HG03432 (cell line): ENCODE measurements around the gene ZNF543.
"Not testable (repeated sequence)": the region's sequence is repeated elsewhere in the genome, so short reads cannot be mapped to it uniquely, and the experiment has no call there.

Source experiments
- ATAC-seq: cut with Tn5 transposase; IDR thresholded peaks from one replicate; pipeline ENCODE4 v1.9.1; 2021; ENCODE audit warnings: mild to moderate bottlenecking, moderate library complexity; ENCODE audit not compliant: unreplicated experiment

The ZNF543 gene

DNA sequence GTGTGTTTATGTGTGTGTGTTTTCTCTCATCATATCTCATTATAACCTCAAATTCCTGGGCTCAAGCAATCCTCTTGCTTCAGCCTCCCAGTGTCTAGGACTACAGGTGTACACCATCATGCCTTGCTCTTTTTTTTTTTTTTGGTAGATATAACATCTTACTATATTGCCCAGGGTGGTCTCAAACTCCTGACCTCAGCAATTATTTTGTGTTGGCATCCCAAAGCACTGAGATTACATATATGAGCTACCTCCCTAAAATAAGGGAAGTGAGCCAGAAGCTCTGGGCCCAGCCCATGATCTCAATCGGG is 448 bp upstream of the ZNF543 start:
- no peak for ATAC-seq

DNA sequence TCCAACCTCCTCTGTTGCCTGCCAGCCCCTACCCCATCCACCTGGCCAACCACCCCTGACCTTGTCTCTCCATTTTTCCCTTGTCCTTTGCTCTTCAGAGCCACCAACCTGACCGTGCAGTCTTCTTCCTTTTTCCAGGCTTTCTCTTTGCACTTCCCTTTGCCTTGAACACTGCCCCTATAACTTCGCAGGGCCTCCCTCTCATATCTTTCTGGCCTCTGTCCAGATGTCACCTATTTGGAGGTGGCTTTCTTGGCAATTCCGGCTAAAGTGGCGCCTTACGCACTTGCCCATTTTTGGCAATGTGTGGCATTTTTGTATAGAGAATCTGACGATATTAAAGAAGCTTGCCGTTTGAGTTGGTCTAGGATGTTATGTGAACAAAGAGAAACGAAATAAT is 844 bp downstream of the ZNF543 start:
- ATAC-seq = no peak

DNA sequence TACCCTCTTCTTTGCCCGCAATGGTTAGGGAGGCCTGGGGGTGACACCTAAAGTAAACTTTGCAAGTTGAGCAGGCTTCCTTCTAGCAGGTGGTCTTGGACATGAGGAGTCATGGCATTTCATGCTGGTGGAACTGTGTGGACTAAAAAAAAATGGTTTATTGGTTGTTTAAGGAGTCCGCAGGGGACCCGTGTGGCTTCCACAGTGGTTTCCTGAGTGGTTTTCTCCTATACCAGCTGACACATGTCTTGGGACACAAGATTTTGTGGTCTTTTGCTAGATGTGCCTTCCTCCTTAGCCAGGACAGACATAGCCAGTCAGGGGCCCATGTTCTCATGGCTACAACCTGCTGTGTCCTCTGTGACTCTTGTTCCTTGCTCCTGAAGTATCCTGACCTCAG is 1.5 kb downstream of the ZNF543 start:
- ATAC-seq = no peak

DNA sequence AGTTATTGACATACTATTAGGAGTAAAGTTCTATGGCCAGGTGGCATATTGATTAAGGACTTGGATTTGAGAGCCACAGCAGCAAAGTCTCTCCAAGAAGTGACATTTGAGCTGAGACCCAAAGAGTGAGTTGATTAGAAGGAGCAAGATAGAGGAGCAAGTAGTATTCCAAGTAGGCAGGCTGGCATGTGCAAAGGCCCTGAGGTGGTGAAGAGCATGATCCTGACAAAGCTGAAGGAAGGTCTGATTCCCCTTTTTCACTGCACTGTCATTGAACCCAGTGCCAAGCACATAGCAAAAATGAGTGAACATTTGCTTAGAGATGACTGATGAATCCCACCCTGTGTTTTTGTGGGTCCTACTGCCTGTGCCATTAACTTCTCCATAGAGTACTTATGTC is 4.7 kb downstream of the ZNF543 start:
- ATAC-seq = no peak

DNA sequence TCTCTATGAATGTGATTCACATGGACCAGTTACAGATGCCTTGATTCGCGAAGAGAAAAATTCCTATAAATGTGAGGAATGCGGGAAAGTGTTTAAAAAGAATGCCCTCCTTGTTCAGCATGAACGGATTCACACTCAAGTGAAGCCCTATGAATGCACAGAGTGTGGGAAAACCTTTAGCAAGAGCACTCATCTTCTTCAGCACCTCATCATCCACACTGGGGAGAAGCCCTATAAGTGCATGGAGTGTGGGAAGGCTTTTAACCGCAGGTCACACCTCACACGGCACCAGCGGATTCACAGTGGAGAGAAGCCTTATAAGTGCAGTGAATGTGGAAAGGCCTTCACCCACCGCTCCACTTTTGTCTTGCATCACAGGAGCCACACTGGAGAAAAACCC is 7.7 kb downstream of the ZNF543 start:
- no peak for ATAC-seq

DNA sequence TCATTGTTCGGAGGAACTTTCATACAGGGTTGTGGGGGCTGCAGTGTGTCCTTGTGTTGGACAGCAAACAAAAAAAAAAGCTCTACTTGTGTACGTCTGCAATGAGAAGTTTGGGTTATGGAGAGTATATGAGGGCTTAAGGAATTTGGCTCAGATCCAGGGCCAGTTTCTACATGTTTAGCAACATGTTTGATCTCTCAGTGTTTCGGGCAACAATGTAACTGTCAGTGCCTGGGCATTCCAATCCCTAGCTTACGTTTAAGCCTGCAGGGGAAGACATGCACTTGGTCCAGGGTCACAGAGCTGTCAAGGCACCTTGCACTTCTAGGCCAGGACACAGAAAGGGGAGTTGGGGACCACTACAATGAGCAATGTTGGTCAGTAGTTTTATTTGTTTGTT is 13.9 kb downstream of the ZNF543 start:
- no peak for ATAC-seq

DNA sequence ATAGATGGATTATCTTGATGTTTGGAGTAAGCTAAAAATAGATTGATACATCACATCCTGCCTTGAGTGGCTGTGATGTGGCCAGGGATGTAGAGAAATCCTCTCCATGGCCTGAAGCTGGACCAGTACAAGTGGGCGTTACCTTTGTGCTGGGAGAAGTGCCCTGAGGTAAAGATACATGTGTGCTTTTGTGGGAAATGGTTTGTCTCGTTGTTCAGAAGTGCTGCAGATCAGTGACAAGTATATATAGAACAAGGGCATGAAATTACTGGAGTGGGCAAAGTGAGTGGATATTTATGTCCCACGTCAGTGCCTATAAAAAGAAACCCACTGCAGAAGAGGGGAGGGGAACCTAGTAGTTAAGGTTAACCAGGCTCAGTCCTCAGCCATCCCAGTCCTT is 18.6 kb downstream of the ZNF543 start:
- no peak for ATAC-seq

DNA sequence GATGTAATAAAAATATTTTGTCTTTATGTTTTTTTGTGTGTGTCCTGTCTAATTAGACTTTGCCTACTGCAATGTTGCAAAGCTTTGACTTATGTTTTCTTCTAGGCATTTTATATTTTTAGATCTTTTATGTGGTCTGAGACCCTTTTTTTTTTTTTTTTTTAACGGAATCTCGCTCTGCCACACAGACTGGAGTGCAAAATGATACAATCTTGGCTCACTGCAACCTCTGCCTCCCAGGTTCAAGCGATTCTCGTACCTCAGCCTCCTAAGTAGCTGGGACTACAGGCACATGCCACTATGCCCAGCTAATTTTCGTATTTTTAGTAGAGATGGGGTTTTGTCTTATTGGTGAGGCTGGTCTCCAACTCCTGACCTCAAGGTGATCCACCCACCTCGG is 22.3 kb downstream of the ZNF543 start:
- ATAC-seq = no peak

DNA sequence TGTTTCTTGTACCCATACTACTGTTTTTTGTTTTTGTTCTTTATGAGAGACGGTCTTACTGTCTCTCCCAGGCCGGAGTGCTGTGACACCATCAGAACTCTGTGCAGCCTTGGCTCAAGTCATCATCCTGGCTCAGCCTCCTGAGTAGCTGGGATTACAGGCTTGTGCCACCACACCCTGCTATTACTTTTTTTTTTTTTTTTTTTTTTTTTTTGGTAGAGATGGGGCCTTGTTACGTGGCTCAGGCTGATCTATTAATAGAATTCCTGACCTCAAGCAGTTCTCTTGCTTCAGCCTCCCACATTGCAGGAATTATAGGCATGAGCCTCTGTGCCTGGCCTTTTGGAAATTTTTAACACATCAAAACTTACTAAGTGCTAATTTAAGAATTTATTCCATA is 27.9 kb downstream of the ZNF543 start:
- ATAC-seq = no peak

DNA sequence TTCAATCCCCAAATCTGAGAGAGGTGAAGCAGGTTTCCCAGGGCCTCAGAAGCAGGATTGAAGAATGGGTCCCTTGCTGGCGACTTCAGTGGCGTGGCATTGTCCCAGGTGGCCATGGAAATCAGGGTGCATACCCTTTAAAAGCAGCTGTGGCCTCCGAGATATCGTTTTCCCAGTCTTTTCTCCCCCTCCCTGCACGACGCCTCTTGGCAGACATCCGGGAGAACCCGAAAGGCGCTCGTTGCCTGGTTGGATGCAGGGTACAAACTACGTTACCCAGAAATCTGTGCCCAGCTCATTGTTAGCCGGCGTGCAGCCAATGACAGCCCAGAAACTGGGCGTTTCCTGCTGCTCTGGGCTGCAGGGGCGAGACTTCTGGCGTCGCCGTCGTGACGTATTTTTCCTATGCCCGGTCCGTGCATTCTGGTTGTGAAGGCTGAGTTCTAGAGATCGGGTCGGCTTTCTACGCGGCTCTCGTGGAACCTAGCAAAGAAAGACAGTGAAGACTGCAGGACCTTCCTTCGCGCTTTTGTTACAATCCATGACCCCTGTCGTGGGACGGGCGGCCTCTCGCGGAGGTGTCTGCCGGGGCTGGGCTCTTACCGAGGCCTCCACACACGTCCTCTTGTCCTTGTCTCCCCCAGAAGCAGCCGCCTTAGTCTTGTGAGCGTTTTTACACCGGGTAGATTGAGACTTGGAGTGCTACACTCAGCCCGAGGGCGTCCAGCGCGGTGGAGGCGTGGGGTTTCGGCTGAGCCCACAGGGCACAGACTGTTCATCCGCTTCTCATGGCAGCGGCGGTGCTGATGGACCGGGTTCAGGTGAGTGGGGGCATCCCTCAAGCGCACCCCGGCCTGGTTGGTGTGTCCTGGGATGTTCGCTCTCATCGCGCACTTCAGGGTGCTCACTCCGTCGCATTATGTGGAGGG is 30.9 kb downstream of the ZNF543 start, which contains the start of gene ZNF304:
Gene ZNF304, plus strand, starts transcription at position 395 of the 929 bp plus-strand sequence. Its CDS starts 394 bp downstream, at position 789.
- ATAC-seq = peak; percentile 96

DNA sequence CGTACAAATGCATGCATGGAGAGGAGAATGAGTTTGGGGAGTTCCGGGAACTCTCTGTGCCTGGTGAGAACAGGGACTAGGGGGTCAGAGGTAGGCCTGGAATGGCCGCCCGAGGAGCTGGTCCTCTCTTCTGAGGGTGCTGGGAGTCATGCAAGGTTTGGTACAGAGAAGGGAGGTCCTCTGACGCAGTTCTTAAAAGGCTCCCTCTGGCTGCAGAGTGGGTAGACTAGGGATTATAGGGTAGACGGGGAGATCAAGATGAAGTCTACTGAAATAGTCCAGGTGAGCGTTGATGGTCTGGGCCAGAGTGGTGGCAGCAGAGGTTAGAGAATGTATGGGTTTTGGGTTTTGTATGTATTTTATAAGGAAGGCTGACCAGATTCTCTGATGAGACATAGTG is 31.6 kb downstream of the ZNF543 start:
- ATAC-seq = peak; percentile 3

DNA sequence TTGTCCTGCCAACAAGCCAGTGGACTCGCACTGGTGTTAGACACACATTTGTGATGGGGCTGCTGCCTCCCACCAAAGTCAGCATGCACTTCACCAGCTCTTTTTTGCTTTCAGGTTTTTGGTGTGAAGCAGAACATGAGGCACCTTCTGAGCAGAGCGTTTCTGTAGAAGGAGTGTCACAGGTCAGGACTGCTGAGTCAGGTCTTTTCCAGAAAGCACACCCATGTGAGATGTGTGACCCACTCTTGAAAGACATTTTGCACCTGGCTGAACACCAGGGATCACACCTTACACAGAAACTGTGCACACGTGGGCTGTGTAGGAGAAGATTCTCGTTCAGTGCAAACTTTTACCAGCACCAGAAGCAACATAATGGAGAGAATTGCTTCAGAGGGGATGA is 35.6 kb downstream of the ZNF543 start:
- no peak for ATAC-seq

DNA sequence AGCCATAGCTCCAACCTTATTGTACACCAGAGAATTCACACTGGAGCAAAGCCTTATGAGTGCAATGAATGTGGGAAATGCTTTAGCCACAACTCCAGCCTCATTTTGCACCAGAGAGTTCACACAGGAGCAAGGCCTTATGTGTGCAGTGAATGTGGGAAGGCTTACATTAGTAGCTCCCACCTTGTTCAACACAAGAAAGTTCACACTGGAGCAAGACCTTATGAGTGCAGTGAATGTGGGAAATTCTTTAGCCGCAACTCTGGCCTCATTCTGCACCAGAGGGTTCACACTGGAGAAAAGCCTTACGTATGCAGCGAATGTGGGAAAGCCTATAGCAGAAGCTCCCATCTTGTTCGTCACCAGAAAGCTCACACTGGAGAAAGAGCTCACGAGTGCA is 37.1 kb downstream of the ZNF543 start:
- ATAC-seq = no peak

DNA sequence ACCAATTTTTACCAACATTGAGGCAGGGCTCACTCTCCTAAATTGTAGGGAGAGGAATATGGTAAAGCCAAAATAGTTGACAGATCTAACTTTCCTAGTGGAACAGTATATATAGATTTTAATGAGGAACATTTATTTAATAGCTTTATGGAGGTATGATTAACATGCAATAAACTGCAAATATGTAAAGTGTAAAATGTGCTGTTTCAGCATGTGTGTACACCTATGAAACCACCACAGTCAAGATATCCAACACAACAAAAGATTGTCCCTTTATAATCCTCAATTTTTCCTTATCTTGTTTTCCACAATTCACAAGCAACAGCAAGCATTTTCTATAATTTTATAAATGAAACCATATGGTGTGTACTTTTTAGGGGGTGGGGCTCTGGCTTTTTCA is 39.0 kb downstream of the ZNF543 start:
- ATAC-seq = no peak

DNA sequence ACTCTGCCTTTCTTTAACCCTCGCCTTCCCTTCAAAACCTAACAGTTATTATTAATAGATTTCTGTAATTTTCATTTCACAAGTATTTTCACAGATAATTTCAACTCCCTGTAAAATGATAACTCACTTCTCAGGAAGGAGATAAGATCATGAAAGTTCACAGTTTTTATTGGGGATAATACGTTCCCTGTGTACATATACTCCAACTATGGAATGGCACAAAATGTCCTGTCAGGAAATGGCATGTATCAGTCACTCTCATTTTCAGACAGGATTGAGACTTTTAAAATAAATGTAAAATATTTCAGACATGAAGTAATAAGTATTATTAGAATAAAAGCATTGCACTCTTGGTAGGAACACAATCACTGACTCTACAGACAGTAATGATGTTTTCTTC is 42.1 kb downstream of the ZNF543 start:
- ATAC-seq = no peak

DNA sequence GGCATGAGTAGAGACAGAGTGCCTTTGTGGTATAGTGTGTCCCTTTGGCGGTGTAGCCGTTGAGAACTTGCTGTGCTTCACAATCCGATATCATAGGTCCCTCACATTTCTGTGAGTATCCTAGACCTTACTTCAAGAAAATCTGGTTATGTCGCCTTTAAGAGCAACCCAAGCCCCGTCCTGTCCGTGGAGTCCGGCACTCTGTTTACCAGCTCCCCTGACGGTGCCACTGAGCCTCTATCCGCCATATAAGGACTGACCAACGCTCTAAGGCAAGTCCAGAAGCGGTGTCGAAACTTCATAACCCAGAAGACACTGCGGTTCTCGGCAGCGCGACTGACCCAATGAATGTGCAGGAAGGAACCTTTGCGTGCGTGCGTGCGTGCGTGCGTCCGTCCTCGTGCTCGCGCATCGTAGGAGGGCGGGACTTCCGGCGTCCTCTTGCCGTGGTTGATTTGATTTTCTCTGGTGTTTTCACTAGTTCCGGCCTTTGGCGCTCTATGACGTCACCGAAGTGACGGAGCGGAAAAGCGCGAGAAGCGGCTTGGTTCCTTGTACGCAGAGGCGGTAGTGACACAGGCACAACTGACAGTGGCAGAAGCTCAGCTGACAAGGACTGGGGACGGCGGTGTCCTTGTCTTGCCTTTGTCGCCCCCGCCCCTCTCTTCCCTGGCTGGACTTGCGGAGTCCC is 42.9 kb downstream of the ZNF543 start, which contains the start of the genes TRAPPC2B and ZNF547:
Gene TRAPPC2B, plus strand, starts transcription at position 555 of the 691 bp plus-strand sequence. CDS start 1,283 bp downstream, outside the sequence.
Gene ZNF547, plus strand, starts transcription at position 555 of the 691 bp plus-strand sequence. CDS start 5,005 bp downstream, outside the sequence.
- peak; percentile 94 for ATAC-seq

DNA sequence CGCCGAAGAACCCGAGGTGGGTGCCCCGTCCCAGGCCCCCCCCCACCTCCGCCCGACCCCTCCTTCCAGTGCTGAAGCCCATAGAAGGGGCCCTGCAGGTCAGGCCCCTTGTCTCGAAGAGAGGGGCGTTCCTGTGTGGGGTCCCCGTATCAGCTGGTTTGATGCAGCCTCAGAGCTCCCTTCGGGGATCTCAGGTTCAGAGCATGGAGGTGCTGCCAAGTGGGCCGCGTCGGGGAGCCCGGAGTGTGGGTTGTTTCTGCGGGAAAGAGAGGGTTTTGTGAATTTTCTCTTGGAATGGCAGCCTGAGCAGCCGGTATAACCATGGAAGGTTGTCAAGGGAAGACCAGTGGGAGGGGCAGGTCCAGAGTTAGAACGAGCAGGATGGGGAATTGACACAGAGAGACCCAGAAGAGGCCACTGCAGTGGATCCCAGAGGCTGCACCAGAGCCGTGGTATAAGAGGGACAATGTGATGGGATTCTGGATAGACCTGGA is 43.5 kb downstream of the ZNF543 start:
- ATAC-seq = peak; percentile 11

DNA sequence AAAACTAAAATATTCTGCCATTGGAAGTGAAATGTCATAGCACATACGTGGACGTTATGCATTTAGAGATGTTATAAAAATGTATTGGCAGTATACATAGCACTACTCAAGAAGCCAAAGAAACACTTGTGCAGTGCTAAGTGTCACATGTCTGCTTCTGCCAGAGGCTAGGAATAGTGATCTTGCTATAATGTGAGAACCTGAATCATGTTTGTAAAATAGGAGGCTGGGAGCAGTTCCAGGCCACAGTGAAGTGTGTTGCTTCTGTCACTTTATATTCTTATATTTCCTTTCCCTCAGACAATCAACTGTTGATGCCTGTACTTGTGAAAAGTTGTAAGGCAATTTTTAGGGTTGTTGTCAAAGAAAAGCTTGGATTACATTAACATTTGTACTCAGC is 46.5 kb downstream of the ZNF543 start:
- ATAC-seq = no peak

DNA sequence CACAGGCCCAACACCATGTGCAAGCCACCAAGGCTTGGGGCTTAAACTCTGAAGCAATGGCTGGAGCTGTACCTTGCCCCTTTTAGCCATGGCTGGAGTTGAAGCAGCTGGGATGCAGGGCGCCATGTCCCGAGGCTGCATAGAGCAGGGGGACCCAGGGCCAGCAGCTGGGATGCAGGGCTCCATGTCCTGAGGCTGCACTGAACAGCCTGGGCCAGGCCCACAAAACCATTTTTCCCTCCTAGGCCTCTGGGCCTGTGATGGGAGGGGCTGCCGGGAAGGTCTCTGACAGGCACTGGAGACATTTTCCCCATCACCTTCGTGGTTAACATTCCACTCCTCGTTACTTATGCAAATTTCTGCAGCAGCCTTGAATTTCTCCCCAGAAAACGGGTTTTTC is 53.9 kb downstream of the ZNF543 start:
- ATAC-seq = no peak

DNA sequence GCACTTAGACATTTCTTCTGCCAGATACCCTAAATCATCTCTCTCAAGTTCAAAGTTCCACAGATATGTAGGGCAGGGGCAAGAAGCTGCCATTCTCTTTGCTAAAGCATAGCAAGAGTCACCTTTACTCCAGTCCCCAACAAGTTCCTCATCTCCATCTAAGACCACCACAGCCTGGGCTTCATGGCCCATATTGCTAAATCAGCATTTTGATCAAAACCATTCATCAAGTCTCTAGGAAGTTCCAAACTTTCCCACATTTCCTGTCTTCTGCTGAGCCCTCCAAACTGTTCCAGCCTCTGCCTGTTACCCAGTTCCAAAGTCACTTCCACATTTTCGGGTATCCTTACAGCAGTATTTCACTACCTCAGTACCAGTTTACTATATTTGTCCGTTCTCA is 54.4 kb downstream of the ZNF543 start:
- ATAC-seq = not testable (repeated sequence)

DNA sequence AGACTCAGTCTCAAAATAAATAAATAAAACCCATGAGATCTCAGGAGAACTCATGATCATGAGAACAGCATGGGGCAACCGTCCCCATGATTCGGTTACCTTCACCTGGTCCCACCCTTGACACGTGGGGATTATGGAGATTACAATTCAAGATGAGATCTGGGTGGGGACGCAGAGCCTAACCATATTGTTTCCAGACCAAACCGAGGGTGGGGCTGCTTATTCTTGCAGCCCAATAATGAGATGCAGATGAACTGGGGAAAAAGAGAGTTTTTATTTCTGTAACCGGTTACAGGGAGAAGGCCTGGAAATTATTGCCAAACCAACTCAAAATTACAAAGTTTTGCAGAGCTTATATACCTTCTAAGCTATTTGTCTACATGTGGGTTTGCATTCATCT is 55.9 kb downstream of the ZNF543 start:
- ATAC-seq = no peak
